T-helper 1 cell treated with Interleukin-12 subunit alpha and Interleukin-12 subunit beta and Interleukin-4 antibody, amounts not matched to agents 30 μg/mL and 1 μg/mL, for 36 hours (primary cell): ENCODE measurements around the gene MGAT2.
"Not testable (repeated sequence)": the region's sequence is repeated elsewhere in the genome, so short reads cannot be mapped to it uniquely, and the experiment has no call there.

Experiments used
- H3K27ac Mint-ChIP-seq: one replicate; pipeline ENCODE4 v1.8.0; 2021; ENCODE audit warnings: mild to moderate bottlenecking, mixed read lengths
- H3K27me3 Mint-ChIP-seq: one replicate; pipeline ENCODE4 v1.8.0; 2021; ENCODE audit warnings: low read depth, mixed read lengths
- H3K36me3 Mint-ChIP-seq: one replicate; pipeline ENCODE4 v1.8.0; 2021; ENCODE audit warnings: low read depth, mixed read lengths
- H3K4me1 Mint-ChIP-seq: one replicate; pipeline ENCODE4 v1.8.0; 2021; ENCODE audit warnings: low read depth, mixed read lengths
- H3K4me3 Mint-ChIP-seq: one replicate; pipeline ENCODE4 v1.8.0; 2021; ENCODE audit warnings: mild to moderate bottlenecking, moderate library complexity, mixed read lengths
- H3K9me3 Mint-ChIP-seq: one replicate; pipeline ENCODE4 v1.8.0; 2021; ENCODE audit warnings: mixed read lengths

MGAT2 gene

DNA sequence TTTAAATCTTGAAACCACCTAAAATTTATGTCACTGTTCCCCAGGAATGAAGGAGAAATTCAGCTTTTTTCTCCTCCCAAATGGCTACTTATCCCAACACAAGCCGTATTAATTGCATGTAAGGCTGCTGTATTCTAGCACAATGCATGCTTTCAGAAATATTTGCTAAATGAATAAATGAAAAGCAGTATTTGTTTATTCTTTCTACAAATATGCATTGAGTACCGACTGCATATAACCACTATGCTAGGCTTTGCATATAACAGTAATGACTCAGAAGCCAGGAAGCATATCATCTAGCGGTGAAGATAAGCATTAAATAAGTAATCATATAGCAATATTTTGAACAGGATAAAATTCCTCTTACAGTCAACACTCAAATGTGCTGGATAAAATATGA, 27.6 kb upstream of the MGAT2 start:
- peaks cover 12% of the 10 kb centered on the region for H3K4me1 Mint-ChIP-seq
- no peak overlapping the region for H3K27ac Mint-ChIP-seq
- H3K4me3 Mint-ChIP-seq = no peak overlapping the region
- H3K9me3 Mint-ChIP-seq = no peaks in the 10 kb centered on the region
- H3K36me3 Mint-ChIP-seq = peaks cover 2% of the 10 kb centered on the region
- H3K27me3 Mint-ChIP-seq = no peaks in the 10 kb centered on the region

DNA sequence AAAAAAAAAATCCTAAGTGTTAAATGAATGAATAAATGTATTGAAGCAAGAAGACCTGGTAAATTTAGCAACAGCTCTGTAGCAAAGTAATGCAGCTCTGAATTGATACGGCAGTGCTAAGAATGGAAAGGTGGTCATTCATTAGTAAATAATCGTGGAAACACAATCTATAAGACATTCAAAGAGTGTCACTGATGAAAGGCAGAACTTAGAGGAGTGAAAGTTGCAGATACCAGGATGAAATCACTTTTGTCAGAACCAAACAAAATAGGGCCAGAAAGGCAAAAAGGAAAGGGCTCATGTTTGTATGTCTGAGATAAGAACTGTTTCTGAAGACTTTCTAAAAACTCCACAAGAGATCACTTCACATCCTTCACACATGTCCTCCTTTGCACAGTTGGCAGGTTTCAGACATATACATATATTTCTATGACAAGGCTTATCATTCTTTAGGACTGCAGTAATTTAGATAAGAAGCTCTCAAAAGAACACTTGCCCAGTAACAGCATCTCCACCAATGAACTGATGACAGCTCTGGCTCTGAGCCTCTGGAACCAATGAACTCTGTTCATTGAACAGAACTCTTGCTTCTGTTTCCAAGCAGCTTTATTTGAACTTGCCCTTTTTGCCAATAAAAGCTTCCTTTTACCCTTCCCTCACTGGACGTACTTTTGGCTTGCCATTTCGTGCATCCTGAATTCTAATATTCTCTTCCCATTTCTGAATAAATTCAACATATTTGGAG, 26.1 kb upstream of the MGAT2 start:
- Mint-ChIP-seq H3K36me3 (peaks cover 6% of the 10 kb centered on the region), H3K27me3 (no peaks in the 10 kb centered on the region), H3K9me3 (no peaks in the 10 kb centered on the region), H3K4me1 (peaks cover 15% of the 10 kb centered on the region), H3K27ac (no peak overlapping the region), H3K4me3 (no peak overlapping the region)

GRCh38 chr14:49598189-49598484, 22.5 kb upstream of the MGAT2 start:
- Mint-ChIP-seq H3K36me3 (peaks cover 11% of the 10 kb centered on the region), H3K4me1 (peaks cover 24% of the 10 kb centered on the region), H3K4me3 (peak overlapping the region; percentile 100), H3K27me3 (no peaks in the 10 kb centered on the region), H3K9me3 (no peaks in the 10 kb centered on the region), H3K27ac (peak overlapping the region; percentile 100)

- H3K4me1 Mint-ChIP-seq = peaks cover 24% of the 10 kb centered on the region
- no peaks in the 10 kb centered on the region for H3K27me3 Mint-ChIP-seq
- H3K9me3 Mint-ChIP-seq = no peaks in the 10 kb centered on the region
- peak within 1 kb of the TSS; percentile 100 for H3K4me3 Mint-ChIP-seq
- peak within 1 kb of the TSS; percentile 100 for H3K27ac Mint-ChIP-seq
- H3K36me3 Mint-ChIP-seq = peaks cover 11% of the 10 kb centered on the region
Observed at GRCh38 chr14:49598485-49599300, 21.9 kb upstream of the MGAT2 start, which contains the start of gene LRR1. TSS of gene LRR1 (plus strand) at chr14:49598940. CDS start at chr14:49599021, 81 bp downstream.

GRCh38 chr14:49607583-49607982, 13.0 kb upstream of the MGAT2 start:
- Mint-ChIP-seq H3K27ac (no peak overlapping the region), H3K4me3 (no peak overlapping the region), H3K4me1 (peaks cover 11% of the 10 kb centered on the region), H3K9me3 (no peaks in the 10 kb centered on the region), H3K36me3 (peaks cover 16% of the 10 kb centered on the region), H3K27me3 (no peaks in the 10 kb centered on the region)

GRCh38 chr14:49612251-49612650, 8.3 kb upstream of the MGAT2 start:
- H3K4me3 Mint-ChIP-seq = no peak overlapping the region
- peaks cover 16% of the 10 kb centered on the region for H3K36me3 Mint-ChIP-seq
- no peak overlapping the region for H3K27ac Mint-ChIP-seq
- H3K4me1 Mint-ChIP-seq = peaks cover 14% of the 10 kb centered on the region
- no peaks in the 10 kb centered on the region for H3K27me3 Mint-ChIP-seq
- no peaks in the 10 kb centered on the region for H3K9me3 Mint-ChIP-seq

DNA sequence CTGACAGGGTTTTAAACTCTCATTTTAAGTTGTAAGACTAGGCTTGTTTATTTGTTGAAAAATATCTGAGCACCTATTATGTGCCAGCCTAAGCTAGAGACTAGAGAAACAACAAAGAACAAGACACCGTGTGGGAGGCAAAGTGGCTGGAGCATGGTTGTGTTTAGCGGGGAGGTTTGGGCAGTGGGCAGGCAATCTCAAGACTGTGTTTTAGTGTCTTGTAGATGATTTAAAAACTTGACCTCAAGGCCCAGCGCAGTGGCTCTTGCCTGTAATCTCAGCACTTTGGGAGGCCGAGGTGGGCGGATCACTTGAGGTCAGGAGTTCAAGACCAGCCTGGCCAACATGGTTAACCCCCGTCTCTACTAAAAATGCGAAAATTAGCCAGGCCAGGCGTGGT, 7.9 kb upstream of the MGAT2 start:
- H3K27ac Mint-ChIP-seq = no peak overlapping the region
- no peaks in the 10 kb centered on the region for H3K27me3 Mint-ChIP-seq
- H3K9me3 Mint-ChIP-seq = no peaks in the 10 kb centered on the region
- H3K36me3 Mint-ChIP-seq = peaks cover 16% of the 10 kb centered on the region
- no peak overlapping the region for H3K4me3 Mint-ChIP-seq
- peaks cover 17% of the 10 kb centered on the region for H3K4me1 Mint-ChIP-seq

DNA sequence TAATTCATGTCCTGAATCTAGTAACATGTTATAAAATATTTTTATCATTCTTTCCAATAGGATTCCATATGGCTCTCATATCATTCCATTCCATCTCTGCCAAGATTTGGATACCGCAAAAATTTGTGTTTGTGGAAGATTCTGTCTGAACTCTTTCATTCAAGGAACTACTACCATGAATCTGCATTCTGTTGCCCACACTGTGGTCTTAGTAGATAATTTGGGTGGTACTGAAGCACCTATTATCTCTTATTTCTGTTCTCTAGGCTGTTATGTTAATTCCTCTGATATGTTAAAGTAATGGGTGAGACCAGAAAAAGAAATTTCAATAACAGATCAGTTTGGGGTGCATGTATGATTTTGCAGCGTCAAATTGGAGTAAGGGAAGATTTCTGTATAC, 6.4 kb upstream of the MGAT2 start:
- H3K4me1 Mint-ChIP-seq = peaks cover 25% of the 10 kb centered on the region

DNA sequence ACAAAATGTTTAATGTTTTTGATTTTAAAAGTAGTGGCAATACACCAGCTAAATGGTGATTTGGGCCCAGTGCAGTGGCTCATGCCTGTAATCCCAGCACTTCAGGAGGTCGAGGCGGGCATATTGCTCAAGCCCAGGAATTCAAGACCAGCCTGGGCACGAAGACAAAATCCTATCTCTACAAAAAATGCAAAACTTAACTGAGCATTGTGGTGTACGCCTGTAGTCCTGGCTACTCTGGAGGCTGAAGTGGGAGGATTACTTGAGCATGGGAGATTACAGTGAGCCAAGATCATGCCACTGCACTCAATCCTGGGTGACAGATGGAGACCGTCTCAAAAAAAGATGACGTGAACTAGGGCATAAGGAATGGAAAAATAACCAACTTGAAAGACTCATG, 4.8 kb upstream of the MGAT2 start:
- no peaks in the 10 kb centered on the region for H3K9me3 Mint-ChIP-seq
- H3K4me3 Mint-ChIP-seq = no peak overlapping the region
- no peak overlapping the region for H3K27ac Mint-ChIP-seq
- no peaks in the 10 kb centered on the region for H3K27me3 Mint-ChIP-seq
- H3K36me3 Mint-ChIP-seq = peaks cover 34% of the 10 kb centered on the region
- H3K4me1 Mint-ChIP-seq = peaks cover 26% of the 10 kb centered on the region

More for the DNA sequence above, 6.4 kb upstream of the MGAT2 start:
- no peaks in the 10 kb centered on the region for H3K27me3 Mint-ChIP-seq
- peaks cover 26% of the 10 kb centered on the region for H3K36me3 Mint-ChIP-seq
- H3K4me3 Mint-ChIP-seq = no peak overlapping the region
- H3K27ac Mint-ChIP-seq = no peak overlapping the region
- no peaks in the 10 kb centered on the region for H3K9me3 Mint-ChIP-seq

DNA sequence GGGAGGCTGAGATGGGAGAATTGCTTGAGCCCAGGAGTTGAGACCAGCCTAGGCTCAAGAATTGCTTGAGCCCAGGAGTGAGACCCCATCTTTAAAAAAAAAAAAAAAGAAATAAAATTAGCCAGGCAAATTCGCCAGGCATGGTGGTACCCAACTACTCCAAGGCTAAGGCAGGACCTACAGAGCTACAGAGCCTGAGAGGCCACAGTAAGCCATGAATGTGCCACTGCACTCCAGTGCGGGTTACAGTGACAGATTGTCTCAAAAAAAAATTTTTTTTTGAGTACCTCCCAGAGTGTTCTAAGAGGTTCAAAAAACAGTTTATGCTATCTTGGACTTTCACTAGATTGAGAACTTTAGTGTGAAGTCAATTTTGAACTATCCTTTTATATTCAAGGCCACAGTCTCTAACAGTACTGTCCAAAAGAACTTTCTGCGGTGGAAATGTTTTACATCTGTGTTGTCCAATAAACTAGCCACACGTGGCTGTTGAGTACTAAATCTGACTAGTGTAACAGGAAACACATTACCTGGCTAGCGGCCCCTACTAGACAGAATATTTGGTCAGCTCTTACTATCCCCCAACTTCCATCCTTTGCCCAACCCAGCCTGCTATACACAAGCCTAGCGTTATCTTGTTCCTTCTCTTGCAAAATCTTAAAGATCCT, 2.6 kb upstream of the MGAT2 start:
- H3K27ac Mint-ChIP-seq = peak overlapping the region; percentile 13
- H3K36me3 Mint-ChIP-seq = peaks cover 48% of the 10 kb centered on the region
- H3K4me3 Mint-ChIP-seq = peak overlapping the region; percentile 18
- no peaks in the 10 kb centered on the region for H3K9me3 Mint-ChIP-seq
- no peaks in the 10 kb centered on the region for H3K27me3 Mint-ChIP-seq
- H3K4me1 Mint-ChIP-seq = peaks cover 32% of the 10 kb centered on the region

DNA sequence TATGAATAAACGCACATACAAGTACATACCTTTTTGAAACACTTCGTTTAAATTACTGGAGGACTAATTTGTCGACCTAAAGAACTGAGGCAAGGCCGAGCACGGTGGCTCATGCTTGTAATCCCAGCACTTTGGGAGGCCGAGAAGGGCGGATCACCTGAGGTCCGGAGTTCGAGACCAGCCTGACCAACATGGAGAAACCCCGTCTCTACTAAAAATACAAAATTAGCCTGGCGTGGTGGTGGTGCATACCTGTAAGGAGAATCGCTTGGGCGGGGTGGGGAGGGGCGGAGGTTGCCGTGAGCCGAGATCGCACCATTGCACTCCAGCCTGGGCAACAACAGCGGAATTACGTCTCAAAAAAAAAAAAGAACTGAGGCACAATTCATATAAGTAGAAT, 1.3 kb upstream of the MGAT2 start:
- Mint-ChIP-seq H3K4me3 (peak overlapping the region; percentile 98), H3K4me1 (peaks cover 40% of the 10 kb centered on the region), H3K36me3 (peaks cover 52% of the 10 kb centered on the region), H3K27ac (peak overlapping the region; percentile 98)
- not testable (repeated sequence) for H3K9me3 Mint-ChIP-seq, H3K27me3 Mint-ChIP-seq

GRCh38 chr14:49619730-49620129, 869 bp upstream of the MGAT2 start:
- no peaks in the 10 kb centered on the region for H3K27me3 Mint-ChIP-seq
- H3K4me3 Mint-ChIP-seq = peak overlapping the region; percentile 98
- peak overlapping the region; percentile 98 for H3K27ac Mint-ChIP-seq
- peaks cover 52% of the 10 kb centered on the region for H3K36me3 Mint-ChIP-seq
- H3K9me3 Mint-ChIP-seq = no peaks in the 10 kb centered on the region
- H3K4me1 Mint-ChIP-seq = peaks cover 41% of the 10 kb centered on the region

GRCh38 chr14:49621114-49621881, 699 bp downstream of the MGAT2 start:
- H3K4me1 Mint-ChIP-seq = peaks cover 45% of the 10 kb centered on the region
- peak overlapping the region; percentile 98 for H3K4me3 Mint-ChIP-seq
- H3K9me3 Mint-ChIP-seq = no peaks in the 10 kb centered on the region
- H3K27me3 Mint-ChIP-seq = no peaks in the 10 kb centered on the region
- H3K36me3 Mint-ChIP-seq = peaks cover 53% of the 10 kb centered on the region
- H3K27ac Mint-ChIP-seq = peak overlapping the region; percentile 98

DNA sequence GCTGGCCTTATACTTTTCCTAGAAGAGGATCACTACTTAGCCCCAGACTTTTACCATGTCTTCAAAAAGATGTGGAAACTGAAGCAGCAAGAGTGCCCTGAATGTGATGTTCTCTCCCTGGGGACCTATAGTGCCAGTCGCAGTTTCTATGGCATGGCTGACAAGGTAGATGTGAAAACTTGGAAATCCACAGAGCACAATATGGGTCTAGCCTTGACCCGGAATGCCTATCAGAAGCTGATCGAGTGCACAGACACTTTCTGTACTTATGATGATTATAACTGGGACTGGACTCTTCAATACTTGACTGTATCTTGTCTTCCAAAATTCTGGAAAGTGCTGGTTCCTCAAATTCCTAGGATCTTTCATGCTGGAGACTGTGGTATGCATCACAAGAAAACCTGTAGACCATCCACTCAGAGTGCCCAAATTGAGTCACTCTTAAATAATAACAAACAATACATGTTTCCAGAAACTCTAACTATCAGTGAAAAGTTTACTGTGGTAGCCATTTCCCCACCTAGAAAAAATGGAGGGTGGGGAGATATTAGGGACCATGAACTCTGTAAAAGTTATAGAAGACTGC, 1.5 kb downstream of the MGAT2 start:
- Mint-ChIP-seq H3K4me3 (peak overlapping the region; percentile 98), H3K9me3 (no peaks in the 10 kb centered on the region), H3K4me1 (peaks cover 45% of the 10 kb centered on the region), H3K27me3 (no peaks in the 10 kb centered on the region), H3K27ac (peak overlapping the region; percentile 75), H3K36me3 (peaks cover 48% of the 10 kb centered on the region)
